Liver (tissue), 9 donors: ENCODE measurements around the gene PPP1R2. TPM values are rescaled to one million over a fixed set of nuclear protein-coding genes. Genes with fewer than 3 reads are reported as not detected.

Source experiments
- DNase-seq: peaks from one replicate; pipeline ENCODE4 v3.0.0-alpha.2; 2017; ENCODE audit warnings: low spot score
- H3K27ac ChIP-seq, 2 donors: one replicate each; pipeline ENCODE4 v1.7.0; 2013; ENCODE audit warnings: inconsistent platforms in 2 of 2, low read length in 2 of 2, control low read depth in 1 of 2, low read depth in 1 of 2, mild to moderate bottlenecking in 1 of 2
- H3K27me3 ChIP-seq, 4 donors: one replicate each; pipeline versions ENCODE4 v1.6.1 to v1.7.0; 2013; ENCODE audit warnings: low read length in 3 of 4, inconsistent platforms in 1 of 4, mild to moderate bottlenecking in 1 of 4, moderate library complexity in 1 of 4; ENCODE audit not compliant: control insufficient read depth in 4 of 4, insufficient read depth in 4 of 4
- H3K36me3 ChIP-seq, 4 donors: one replicate each; pipeline versions ENCODE4 v1.6.1 to v1.7.0; 2013; ENCODE audit warnings: low read length in 3 of 4, mild to moderate bottlenecking in 3 of 4, low read depth in 1 of 4, moderate library complexity in 1 of 4; ENCODE audit not compliant: control insufficient read depth in 4 of 4, insufficient read depth in 3 of 4
- H3K4me1 ChIP-seq, 4 donors: one replicate each; pipeline versions ENCODE4 v1.6.1 to v1.7.0; 2013; ENCODE audit warnings: low read length in 3 of 4, mild to moderate bottlenecking in 3 of 4, moderate library complexity in 1 of 4; ENCODE audit not compliant: control insufficient read depth in 4 of 4, insufficient read depth in 4 of 4
- H3K4me3 ChIP-seq, 3 donors: one replicate each; pipeline versions ENCODE4 v1.6.1 to v1.7.0; 2013; ENCODE audit warnings: low read length in 3 of 3, control low read depth in 1 of 3, low read depth in 1 of 3, mild to moderate bottlenecking in 1 of 3
- H3K9ac ChIP-seq, 2 donors: one replicate each; pipeline ENCODE4 v1.7.0; 2013; ENCODE audit warnings: low read length in 2 of 2, mild to moderate bottlenecking in 2 of 2, moderate library complexity in 2 of 2, control low read depth in 1 of 2, low read depth in 1 of 2
- H3K9me3 ChIP-seq, 4 donors: one replicate each; pipeline versions ENCODE4 v1.6.1 to v1.7.0; 2013; ENCODE audit warnings: low read length in 3 of 4; ENCODE audit not compliant: control insufficient read depth in 4 of 4
- ATF3 ChIP-seq: IDR thresholded peaks from 2 replicates; pipeline ENCODE4 v1.6.1; 2016; ENCODE audit warnings: antibody characterized with exemption
- FOXA1 ChIP-seq: IDR thresholded peaks from 2 replicates; pipeline ENCODE4 v1.6.1; 2016; ENCODE audit warnings: antibody characterized with exemption
- FOXA2 ChIP-seq: IDR thresholded peaks from 2 replicates; pipeline ENCODE4 v1.6.1; 2016; ENCODE audit warnings: antibody characterized with exemption
- GABPA ChIP-seq, 2 donors: IDR thresholded peaks in 1 of 2; conservative IDR thresholded peaks in 1 of 2; 2 replicates each; pipeline ENCODE4 v1.6.1; 2016; ENCODE audit warnings: antibody characterized with exemption in 2 of 2, mild to moderate bottlenecking in 1 of 2, moderate library complexity in 1 of 2
- HNF4A ChIP-seq, 2 donors: conservative IDR thresholded peaks; 2 replicates each; pipeline ENCODE4 v1.6.1; 2016; ENCODE audit warnings: antibody characterized with exemption in 2 of 2, mild to moderate bottlenecking in 2 of 2
- HNF4G ChIP-seq: IDR thresholded peaks from 2 replicates; pipeline ENCODE4 v1.6.1; 2016; ENCODE audit warnings: antibody characterized with exemption
- JUND ChIP-seq, 2 donors: IDR thresholded peaks; 2 replicates each; pipeline ENCODE4 v1.6.1; 2016; ENCODE audit warnings: antibody characterized with exemption in 2 of 2
- MAX ChIP-seq: IDR thresholded peaks from 2 replicates; pipeline ENCODE4 v1.6.1; 2016; ENCODE audit warnings: antibody characterized with exemption
- NR2F2 ChIP-seq: IDR thresholded peaks from 2 replicates; pipeline ENCODE4 v1.6.1; 2016; ENCODE audit warnings: antibody characterized with exemption
- RAD21 ChIP-seq, 2 donors: IDR thresholded peaks; 2 replicates each; pipeline ENCODE4 v1.6.1; 2016; ENCODE audit warnings: antibody characterized with exemption in 2 of 2, mild to moderate bottlenecking in 2 of 2
- RXRA ChIP-seq, 2 donors: IDR thresholded peaks; 2 replicates each; pipeline ENCODE4 v1.6.1; 2017 to 2018; ENCODE audit warnings: antibody characterized with exemption in 2 of 2, mild to moderate bottlenecking in 1 of 2
- SP1 ChIP-seq: IDR thresholded peaks from 2 replicates; pipeline ENCODE4 v1.6.1; 2018; ENCODE audit warnings: antibody characterized with exemption, mild to moderate bottlenecking
- TAF1 ChIP-seq: conservative IDR thresholded peaks from 2 replicates; pipeline ENCODE4 v1.6.1; 2016; ENCODE audit warnings: antibody characterized with exemption, mild to moderate bottlenecking
- YY1 ChIP-seq: IDR thresholded peaks from 2 replicates; pipeline ENCODE4 v1.6.1; 2016; ENCODE audit warnings: antibody characterized with exemption, mild to moderate bottlenecking
- WGBS: extraction: QIAGEN DNeasy Blood & Tissue Kit; methylation state at CpG from one replicate; pipeline ENCODE4 v1.1.7; 2013; 5-methylcytosine and 5-hydroxymethylcytosine counted together
- polyA plus RNA-seq, 2 donors: library from polyadenylated mRNA; stranded (reverse) in 1 of 2; unstranded in 1 of 2; fragments of 200-250 nt in 1 of 2; fragments of >200 nt in 1 of 2; fragmentation: Nextera tagmentation in 1 of 2; extraction: Ambion mirVana in 1 of 2; gene quantifications; one replicate each; pipeline versions ENCODE4 v1.2.1 to v1.2.3, GENCODE V29; 2013 to 2015
- total RNA-seq, 2 donors: library from RNA; depleted of rRNA; stranded (reverse); fragments of >200 nt; gene quantifications; one replicate each; pipeline ENCODE4 v1.2.3, GENCODE V29; 2014
- TF ChIP-seq, protein P1 (sequence below): IDR thresholded peaks from 2 replicates; pipeline ENCODE4 v1.6.1; 2016; ENCODE audit warnings: antibody characterized with exemption
- TF ChIP-seq, protein P2 (sequence below): IDR thresholded peaks from 2 replicates; pipeline ENCODE4 v1.6.1; 2016; ENCODE audit warnings: antibody characterized with exemption, mild to moderate bottlenecking
- TF ChIP-seq, protein P3 (sequence below): fragments of 150-350 bp; IDR thresholded peaks from 2 replicates; pipeline ENCODE4 v1.5.1; 2017; ENCODE audit warnings: improper control_type of control experiment, low read depth, low read length; ENCODE audit not compliant: missing input control
- donor health status: healthy.
- donor health status: healthy.
- donor health status: healthy.
- donor health status: healthy.
- donor health status: healthy.

The PPP1R2 gene
- total and polyA plus RNA-seq, 4 donors, result 9.3 to 21.4 (median 16.0) TPM

GRCh38 chr3:195579281-195579680 is 36.2 kb upstream of the PPP1R2 start:
- no peaks in the 10 kb centered on the region for H3K27me3 ChIP-seq
- no peaks in the 10 kb centered on the region for H3K4me1 ChIP-seq
- H3K9me3 ChIP-seq, result no peaks in the 10 kb centered on the region
- H3K36me3 ChIP-seq, result no peaks in the 10 kb centered on the region
- TF ChIP-seq FOXA2 (no peak), RAD21 (IDR thresholded peaks at IDR 0.05) (no peak), NR2F2 (no peak), HNF4G (no peak), YY1 (no peak), HNF4A (conservative IDR thresholded peaks at IDR 0.05) (no peak), MAX (no peak), SP1 (no peak), JUND (IDR thresholded peaks at IDR 0.05) (no peak), RXRA (IDR thresholded peaks at IDR 0.05) (no peak), TAF1 (no peak), GABPA (IDR thresholded peaks at IDR 0.05 in 1 of 2, conservative IDR thresholded peaks at IDR 0.05 in 1 of 2) (no peak), FOXA1 (no peak)
- TF ChIP-seq, protein P1, sequence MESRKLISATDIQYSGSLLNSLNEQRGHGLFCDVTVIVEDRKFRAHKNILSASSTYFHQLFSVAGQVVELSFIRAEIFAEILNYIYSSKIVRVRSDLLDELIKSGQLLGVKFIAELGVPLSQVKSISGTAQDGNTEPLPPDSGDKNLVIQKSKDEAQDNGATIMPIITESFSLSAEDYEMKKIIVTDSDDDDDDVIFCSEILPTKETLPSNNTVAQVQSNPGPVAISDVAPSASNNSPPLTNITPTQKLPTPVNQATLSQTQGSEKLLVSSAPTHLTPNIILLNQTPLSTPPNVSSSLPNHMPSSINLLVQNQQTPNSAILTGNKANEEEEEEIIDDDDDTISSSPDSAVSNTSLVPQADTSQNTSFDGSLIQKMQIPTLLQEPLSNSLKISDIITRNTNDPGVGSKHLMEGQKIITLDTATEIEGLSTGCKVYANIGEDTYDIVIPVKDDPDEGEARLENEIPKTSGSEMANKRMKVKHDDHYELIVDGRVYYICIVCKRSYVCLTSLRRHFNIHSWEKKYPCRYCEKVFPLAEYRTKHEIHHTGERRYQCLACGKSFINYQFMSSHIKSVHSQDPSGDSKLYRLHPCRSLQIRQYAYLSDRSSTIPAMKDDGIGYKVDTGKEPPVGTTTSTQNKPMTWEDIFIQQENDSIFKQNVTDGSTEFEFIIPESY, result no peak
- TF ChIP-seq, protein P2, sequence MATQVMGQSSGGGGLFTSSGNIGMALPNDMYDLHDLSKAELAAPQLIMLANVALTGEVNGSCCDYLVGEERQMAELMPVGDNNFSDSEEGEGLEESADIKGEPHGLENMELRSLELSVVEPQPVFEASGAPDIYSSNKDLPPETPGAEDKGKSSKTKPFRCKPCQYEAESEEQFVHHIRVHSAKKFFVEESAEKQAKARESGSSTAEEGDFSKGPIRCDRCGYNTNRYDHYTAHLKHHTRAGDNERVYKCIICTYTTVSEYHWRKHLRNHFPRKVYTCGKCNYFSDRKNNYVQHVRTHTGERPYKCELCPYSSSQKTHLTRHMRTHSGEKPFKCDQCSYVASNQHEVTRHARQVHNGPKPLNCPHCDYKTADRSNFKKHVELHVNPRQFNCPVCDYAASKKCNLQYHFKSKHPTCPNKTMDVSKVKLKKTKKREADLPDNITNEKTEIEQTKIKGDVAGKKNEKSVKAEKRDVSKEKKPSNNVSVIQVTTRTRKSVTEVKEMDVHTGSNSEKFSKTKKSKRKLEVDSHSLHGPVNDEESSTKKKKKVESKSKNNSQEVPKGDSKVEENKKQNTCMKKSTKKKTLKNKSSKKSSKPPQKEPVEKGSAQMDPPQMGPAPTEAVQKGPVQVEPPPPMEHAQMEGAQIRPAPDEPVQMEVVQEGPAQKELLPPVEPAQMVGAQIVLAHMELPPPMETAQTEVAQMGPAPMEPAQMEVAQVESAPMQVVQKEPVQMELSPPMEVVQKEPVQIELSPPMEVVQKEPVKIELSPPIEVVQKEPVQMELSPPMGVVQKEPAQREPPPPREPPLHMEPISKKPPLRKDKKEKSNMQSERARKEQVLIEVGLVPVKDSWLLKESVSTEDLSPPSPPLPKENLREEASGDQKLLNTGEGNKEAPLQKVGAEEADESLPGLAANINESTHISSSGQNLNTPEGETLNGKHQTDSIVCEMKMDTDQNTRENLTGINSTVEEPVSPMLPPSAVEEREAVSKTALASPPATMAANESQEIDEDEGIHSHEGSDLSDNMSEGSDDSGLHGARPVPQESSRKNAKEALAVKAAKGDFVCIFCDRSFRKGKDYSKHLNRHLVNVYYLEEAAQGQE, result no peak
- TF ChIP-seq, protein P3, sequence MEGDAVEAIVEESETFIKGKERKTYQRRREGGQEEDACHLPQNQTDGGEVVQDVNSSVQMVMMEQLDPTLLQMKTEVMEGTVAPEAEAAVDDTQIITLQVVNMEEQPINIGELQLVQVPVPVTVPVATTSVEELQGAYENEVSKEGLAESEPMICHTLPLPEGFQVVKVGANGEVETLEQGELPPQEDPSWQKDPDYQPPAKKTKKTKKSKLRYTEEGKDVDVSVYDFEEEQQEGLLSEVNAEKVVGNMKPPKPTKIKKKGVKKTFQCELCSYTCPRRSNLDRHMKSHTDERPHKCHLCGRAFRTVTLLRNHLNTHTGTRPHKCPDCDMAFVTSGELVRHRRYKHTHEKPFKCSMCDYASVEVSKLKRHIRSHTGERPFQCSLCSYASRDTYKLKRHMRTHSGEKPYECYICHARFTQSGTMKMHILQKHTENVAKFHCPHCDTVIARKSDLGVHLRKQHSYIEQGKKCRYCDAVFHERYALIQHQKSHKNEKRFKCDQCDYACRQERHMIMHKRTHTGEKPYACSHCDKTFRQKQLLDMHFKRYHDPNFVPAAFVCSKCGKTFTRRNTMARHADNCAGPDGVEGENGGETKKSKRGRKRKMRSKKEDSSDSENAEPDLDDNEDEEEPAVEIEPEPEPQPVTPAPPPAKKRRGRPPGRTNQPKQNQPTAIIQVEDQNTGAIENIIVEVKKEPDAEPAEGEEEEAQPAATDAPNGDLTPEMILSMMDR, result no peak
- no peak overlapping the region for H3K4me3 ChIP-seq
- H3K27ac ChIP-seq, result no peak overlapping the region
- DNase-seq, result no peak
- WGBS, result 89% methylated on average over 12 of the region's 12 CpGs
- H3K9ac ChIP-seq, result no peak overlapping the region

DNA sequence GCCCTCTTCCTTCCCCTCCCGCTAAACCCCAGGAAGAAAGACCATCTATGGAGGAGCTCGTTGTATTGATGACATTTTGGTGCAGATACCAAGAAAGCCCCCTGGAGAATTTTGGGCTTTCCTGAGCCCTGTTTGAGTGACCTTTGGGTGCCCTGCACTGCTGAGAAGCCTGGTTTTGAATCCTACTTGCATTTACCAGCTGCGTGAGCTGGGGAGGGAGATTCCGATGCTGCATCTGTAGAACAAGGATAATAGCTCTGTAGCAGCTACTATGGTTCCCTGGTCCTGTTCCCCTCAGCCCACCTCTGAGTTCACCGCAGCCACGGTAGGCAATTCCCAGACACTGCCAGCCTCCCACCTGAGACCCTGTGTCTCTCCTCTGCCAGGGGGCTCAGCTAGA is 35.4 kb upstream of the PPP1R2 start:
- no peaks in the 10 kb centered on the region for H3K36me3 ChIP-seq
- no peak overlapping the region for H3K27ac ChIP-seq
- DNase-seq, result no peak
- no peak overlapping the region for H3K4me3 ChIP-seq
- H3K27me3 ChIP-seq, result no peaks in the 10 kb centered on the region
- 87% methylated on average over 6 of the region's 6 CpGs for WGBS
- TF ChIP-seq, protein P2, result no peak
- TF ChIP-seq GABPA (IDR thresholded peaks at IDR 0.05 in 1 of 2, conservative IDR thresholded peaks at IDR 0.05 in 1 of 2) (no peak), NR2F2 (no peak), JUND (IDR thresholded peaks at IDR 0.05) (no peak), MAX (no peak), HNF4G (no peak), RAD21 (IDR thresholded peaks at IDR 0.05) (no peak), SP1 (no peak), YY1 (no peak), FOXA2 (no peak), RXRA (IDR thresholded peaks at IDR 0.05) (no peak), TAF1 (no peak), ATF3 (no peak)
- TF ChIP-seq, protein P3, result no peak
- H3K9me3 ChIP-seq, result no peaks in the 10 kb centered on the region
- H3K4me1 ChIP-seq, result no peaks in the 10 kb centered on the region
- no peak overlapping the region for H3K9ac ChIP-seq
